GM12801 (cell line): ENCODE measurements around the gene CLEC4M.

Experiments
- CTCF ChIP-seq: IDR thresholded peaks from one replicate; pipeline ENCODE4 v1.5.1; 2011; ENCODE audit warnings: control low read depth; ENCODE audit not compliant: insufficient read length; ENCODE audit errors: extremely low read depth

CLEC4M gene

GRCh38 chr19:7742575-7742974 lies 20.5 kb upstream of the CLEC4M start:
- TF ChIP-seq CTCF: no peak

- no peak for TF ChIP-seq CTCF
Measured at GRCh38 chr19:7742991-7743390, 20.1 kb upstream of the CLEC4M start.

GRCh38 chr19:7743425-7743841 lies 19.6 kb upstream of the CLEC4M start:
- TF ChIP-seq CTCF: no peak

GRCh38 chr19:7744199-7744786 lies 18.8 kb upstream of the CLEC4M start:
- no peak for TF ChIP-seq CTCF

GRCh38 chr19:7744871-7745650 lies 18.0 kb upstream of the CLEC4M start:
- TF ChIP-seq CTCF: no peak

- TF ChIP-seq CTCF: no peak
Measured at GRCh38 chr19:7746903-7747884, 15.8 kb upstream of the CLEC4M start, which contains the start of gene CD209. Gene CD209, minus strand, starts transcription at chr19:7747534. Its CDS starts 23 bp downstream, at chr19:7747511.

- no peak for TF ChIP-seq CTCF
Measured at GRCh38 chr19:7748171-7748570, 14.9 kb upstream of the CLEC4M start.
